HCT116 (cell line): Measurements from ENCODE around the gene CIB1. TPM values are rescaled to one million over a fixed set of nuclear protein-coding genes. Genes with fewer than 3 reads are reported as not detected.

Experiments used
- ATAC-seq: fragments of 200-7000 bp; cut with Tn5 transposase; 2 replicates; pipeline ENCODE4 v1.9.1; 2020; ENCODE audit warnings: mild to moderate bottlenecking, moderate library complexity
- Bru-seq: library from RNA; stranded (reverse); fragments of 400-500 nt; gene quantifications from one replicate; lab custom pipeline; 2021; lab: Mats Ljungman, UMichigan
- BruChase-seq, 2 experiments: library from RNA; stranded (reverse); fragments of 400-500 nt; gene quantifications; one replicate each; lab custom pipeline; 2021; lab: Mats Ljungman, UMichigan
- BruUV-seq: library from RNA; stranded (reverse); fragments of 400-500 nt; replicated peaks from 2 replicates; lab custom pipeline; 2021; lab: Mats Ljungman, UMichigan
- CTCF ChIA-PET: fragments of 300-600 bp; sonication (Branson Sonifier 250); formaldehyde crosslinking; loops from one replicate; lab custom pipeline; 2021; ENCODE audit warnings: antibody characterized with exemption; lab: Charles Lee
- POLR2A ChIA-PET: fragments of 300-600, 350-600 bp; sonication (Branson Sonifier 250); formaldehyde crosslinking; loops from one replicate; lab custom pipeline; 2021; ENCODE audit warnings: antibody characterized with exemption; lab: Charles Lee
- RAD21 ChIA-PET, 2 experiments: fragments of 300-600 bp; sonication (Branson Sonifier 250); formaldehyde crosslinking; loops; one replicate each; lab custom pipeline; 2023; ENCODE audit warnings: low total read pairs in 2 of 2; ENCODE audit not compliant: uncharacterized antibody in 2 of 2, unreplicated experiment in 2 of 2, low non-redundant PET in 1 of 2; lab: Charles Lee
- DNase-seq: peaks from one replicate; pipeline ENCODE4 v3.0.0-alpha.2; 2010; ENCODE audit warnings: low read depth, low spot score
- H2AFZ ChIP-seq: fragments of 200-600 bp; shearing (Covaris generic), sonication (generic); 2 replicates; pipeline ENCODE4 v1.6.1; 2017; ENCODE audit warnings: low read depth, mixed run types, mixed read lengths, antibody characterized with exemption, low read length; ENCODE audit not compliant: poor library complexity, severe bottlenecking
- H3K27ac ChIP-seq: 2 replicates; pipeline ENCODE4 v1.5.1; 2012; ENCODE audit warnings: low read depth, low read length
- H3K27me3 ChIP-seq: fragments of 200-600 bp; sonication (generic); 2 replicates; pipeline ENCODE4 v1.6.1; 2016; ENCODE audit warnings: mixed run types, low read length, mixed read lengths; ENCODE audit not compliant: insufficient read depth
- H3K36me3 ChIP-seq, 2 experiments: fragments of 200-500 bp in 1 of 2; fragments of 200-600 bp in 1 of 2; sonication (Bioruptor generic) in 1 of 2; sonication (generic) in 1 of 2; 2 replicates each; pipeline versions ENCODE4 v1.5.1 to v1.6.1; 2014 to 2016; ENCODE audit warnings: low read length in 2 of 2, inconsistent platforms in 1 of 2, mixed read lengths in 1 of 2, mixed run types in 1 of 2; ENCODE audit not compliant: insufficient read depth in 2 of 2, control insufficient read depth in 1 of 2
- H3K4me1 ChIP-seq, 2 experiments: fragments of 200-600 bp in 1 of 2; sonication (generic) in 1 of 2; 2 replicates each; pipeline versions ENCODE4 v1.5.1 to v1.6.1; 2012 to 2017; ENCODE audit warnings: low read length in 2 of 2, inconsistent platforms in 1 of 2, mild to moderate bottlenecking in 1 of 2, mixed read lengths in 1 of 2, mixed run types in 1 of 2, moderate library complexity in 1 of 2; ENCODE audit not compliant: insufficient read depth in 2 of 2, control insufficient read depth in 1 of 2
- H3K4me2 ChIP-seq: fragments of 200-600 bp; sonication (generic); 2 replicates; pipeline ENCODE4 v1.6.1; 2017; ENCODE audit warnings: mixed run types, low read length, mixed read lengths
- H3K4me3 ChIP-seq, 2 experiments: fragments of 200-600 bp in 1 of 2; sonication (generic) in 1 of 2; replicated peaks in 1 of 2; 2 replicates each; pipeline ENCODE4 v1.5.1; 2011 to 2016; ENCODE audit warnings: low read length in 2 of 2, control low read depth in 1 of 2, low read depth in 1 of 2, mild to moderate bottlenecking in 1 of 2, mixed read lengths in 1 of 2, mixed run types in 1 of 2
- H3K79me2 ChIP-seq: fragments of 200-600 bp; sonication (generic); 2 replicates; pipeline ENCODE4 v1.6.1; 2017; ENCODE audit warnings: mild to moderate bottlenecking, mixed run types, low read length, moderate library complexity, mixed read lengths; ENCODE audit not compliant: insufficient read depth
- H3K9ac ChIP-seq: fragments of 200-600 bp; sonication (generic); 2 replicates; pipeline ENCODE4 v1.6.1; 2016; ENCODE audit warnings: low read length, mixed read lengths
- H3K9me2 ChIP-seq: fragments of 200-600 bp; sonication (generic), shearing (Covaris generic); 2 replicates; pipeline ENCODE4 v1.6.1; 2017; ENCODE audit warnings: mixed run types, mild to moderate bottlenecking, moderate library complexity; ENCODE audit not compliant: insufficient read depth
- H3K9me3 ChIP-seq, 2 experiments: fragments of 200-500 bp in 1 of 2; fragments of 200-600 bp in 1 of 2; sonication (Bioruptor generic) in 1 of 2; sonication (generic) in 1 of 2; 2 replicates each; pipeline ENCODE4 v1.6.1; 2014 to 2017; ENCODE audit warnings: low read length in 2 of 2, mixed read lengths in 2 of 2, inconsistent platforms in 1 of 2, low read depth in 1 of 2, mild to moderate bottlenecking in 1 of 2, mixed run types in 1 of 2, moderate library complexity in 1 of 2; ENCODE audit not compliant: control insufficient read depth in 1 of 2, insufficient read depth in 1 of 2
- H4K20me1 ChIP-seq: fragments of 200-600 bp; sonication (generic), shearing (Covaris generic); 2 replicates; pipeline ENCODE4 v1.6.1; 2017; ENCODE audit warnings: mixed run types, mild to moderate bottlenecking, moderate library complexity; ENCODE audit not compliant: insufficient read depth
- EZH2phosphoT487 ChIP-seq: fragments of 200-600 bp; IDR thresholded peaks from 2 replicates; pipeline ENCODE4 v1.6.1; 2018; ENCODE audit warnings: antibody characterized with exemption, borderline replicate concordance
- FOSL1 ChIP-seq: IDR thresholded peaks from 2 replicates; pipeline ENCODE4 v1.6.1; 2012; ENCODE audit warnings: low read depth
- JUND ChIP-seq: IDR thresholded peaks from 2 replicates; pipeline ENCODE4 v1.6.1; 2012
- POLR2AphosphoS5 ChIP-seq: IDR thresholded peaks from 2 replicates; pipeline ENCODE4 v1.6.1; 2011; ENCODE audit warnings: mild to moderate bottlenecking, low read depth, low read length, moderate library complexity
- YY1 ChIP-seq: IDR thresholded peaks from 2 replicates; pipeline ENCODE4 v1.6.1; 2011; ENCODE audit warnings: low read length, low read depth, moderate library complexity, mild to moderate bottlenecking; ENCODE audit not compliant: insufficient replicate concordance; ENCODE audit errors: extremely low read depth
- ZFX ChIP-seq: fragments of 450-650 bp; IDR thresholded peaks from 2 replicates; pipeline ENCODE4 v1.6.1; 2017
- intact Hi-C: fragments of 100-400 bp; cut with micrococcal nuclease; formaldehyde crosslinking; loops from 2 replicates; pipeline ENCODE4 v1.10.0; 2022
- long read RNA-seq: library from polyadenylated mRNA; unstranded; transcript quantifications from one replicate; pipeline ENCODE4 v2.0.0, GENCODE V29; 2021; ENCODE audit not compliant: unreplicated experiment
- polyA plus RNA-seq: library from polyadenylated mRNA; unstranded; fragments of >200 nt; gene quantifications from 2 replicates; pipeline ENCODE4 v1.2.1, GENCODE V29; 2012; ENCODE audit warnings: missing spikeins
- total RNA-seq: library from RNA; stranded (reverse); gene quantifications from one replicate; pipeline ENCODE4 v1.2.1, GENCODE V29; 2021; ENCODE audit not compliant: unreplicated experiment
- TF ChIP-seq, protein P1 (sequence below), 3 experiments: fragments of 200-600 bp in 1 of 3; sonication (generic) in 1 of 3; IDR thresholded peaks in 2 of 3; conservative IDR thresholded peaks in 1 of 3; 2 replicates each; pipeline ENCODE4 v1.5.1; 2012 to 2017; ENCODE audit warnings: low read depth in 2 of 3, low read length in 2 of 3, antibody characterized with exemption in 1 of 3, borderline replicate concordance in 1 of 3, control low read depth in 1 of 3, mild to moderate bottlenecking in 1 of 3, mixed read lengths in 1 of 3, mixed run types in 1 of 3, moderate library complexity in 1 of 3; ENCODE audit not compliant: insufficient read depth in 1 of 3

Gene CIB1
- total RNA-seq = 92.7 TPM
- polyA plus RNA-seq = 261 and 304 TPM in 2 replicates
- Bru-seq, nascent RNA = percentile 80 among the genes with signal in this experiment
- BruChase-seq, experiment 1, labeled RNA remaining after a 6-hour chase = percentile 94 among the genes with signal in this experiment
- percentile 91 among the genes with signal in this experiment for BruChase-seq, experiment 2, labeled RNA remaining after a 2-hour chase
- long read RNA-seq, transcript CIB1-201 (7 exons, 1,247 nt) = major isoform, 91 of 152 reads
- long read RNA-seq, partial matches to known transcripts = 16 of 152 reads
- long read RNA-seq, other reads (novel, unspliced or antisense) = 43 of 152 reads

DNA sequence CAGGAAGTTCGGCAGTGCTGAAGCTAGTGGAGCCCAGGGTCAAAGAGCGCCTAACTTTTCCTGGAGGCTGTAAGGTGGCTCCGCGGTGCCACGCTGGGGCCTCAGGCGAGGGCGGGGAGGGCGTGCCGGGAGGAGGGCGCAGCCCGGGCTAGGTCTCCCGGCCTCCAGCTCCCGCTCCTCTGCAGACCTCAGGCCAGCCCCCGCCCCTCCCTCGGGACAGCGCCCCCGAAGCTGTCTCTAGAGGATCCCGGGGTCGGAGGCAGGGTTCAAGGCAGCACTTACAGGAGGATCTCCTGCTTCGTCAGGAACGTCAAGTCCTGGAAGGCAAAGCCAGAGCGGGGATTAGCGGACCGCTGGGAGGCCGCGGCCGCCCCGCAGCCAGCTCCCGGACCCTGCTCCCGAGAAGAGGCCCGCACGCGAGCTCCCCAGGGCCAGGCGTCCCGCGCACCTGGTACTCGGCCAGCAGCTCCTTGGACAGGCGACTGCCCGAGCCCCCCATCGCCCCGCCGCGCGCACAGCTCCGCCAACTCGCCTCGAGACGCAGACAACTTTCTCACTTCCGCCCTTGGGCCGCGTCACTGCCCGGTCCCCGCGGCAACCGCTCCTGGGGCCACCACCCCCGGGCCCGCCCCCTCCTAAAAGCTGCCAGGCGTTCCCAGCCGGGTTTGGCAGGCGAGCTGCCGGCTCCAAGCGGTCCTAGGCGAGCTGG is at the start of gene CIB1:
Gene CIB1, minus strand, starts transcription at position 555 of the 709 bp plus-strand sequence. Its CDS starts 56 bp downstream, at position 499.
- H3K9ac ChIP-seq = peak within 1 kb of the TSS; percentile 85
- ChIA-PET CTCF (interaction anchor here (0.6 to 2.7 kb wide), 14 partner anchors 11 to 147 kb away, joined by 3 to 26 read pairs (median 4); partner anchors contain the start of gene TTLL13), RAD21 (interaction anchor here in 1 of 2 experiments (1.3 kb wide), 2 partner anchors 16 to 90 kb away, joined by 3 to 6 read pairs; no protein-coding TSS in a partner anchor), POLR2A (interaction anchor here (0.5 to 1.9 kb wide), 14 partner anchors 11 to 340 kb away, joined by 3 to 9 read pairs (median 4); partner anchors contain the start of genes AP3S2, IDH2 and TTLL13)
- H3K27me3 ChIP-seq = no peaks in the 10 kb centered on the region
- DNase-seq (peak; percentile 92), ATAC-seq (peak; percentile 93)
- H3K27ac ChIP-seq = peak within 1 kb of the TSS; percentile 69
- H3K9me2 ChIP-seq = no peaks in the 10 kb centered on the region
- peak within 1 kb of the TSS; percentile 89 for H3K4me2 ChIP-seq
- no peak within 1 kb of the TSS for H2AFZ ChIP-seq
- TF ChIP-seq, protein P1, sequence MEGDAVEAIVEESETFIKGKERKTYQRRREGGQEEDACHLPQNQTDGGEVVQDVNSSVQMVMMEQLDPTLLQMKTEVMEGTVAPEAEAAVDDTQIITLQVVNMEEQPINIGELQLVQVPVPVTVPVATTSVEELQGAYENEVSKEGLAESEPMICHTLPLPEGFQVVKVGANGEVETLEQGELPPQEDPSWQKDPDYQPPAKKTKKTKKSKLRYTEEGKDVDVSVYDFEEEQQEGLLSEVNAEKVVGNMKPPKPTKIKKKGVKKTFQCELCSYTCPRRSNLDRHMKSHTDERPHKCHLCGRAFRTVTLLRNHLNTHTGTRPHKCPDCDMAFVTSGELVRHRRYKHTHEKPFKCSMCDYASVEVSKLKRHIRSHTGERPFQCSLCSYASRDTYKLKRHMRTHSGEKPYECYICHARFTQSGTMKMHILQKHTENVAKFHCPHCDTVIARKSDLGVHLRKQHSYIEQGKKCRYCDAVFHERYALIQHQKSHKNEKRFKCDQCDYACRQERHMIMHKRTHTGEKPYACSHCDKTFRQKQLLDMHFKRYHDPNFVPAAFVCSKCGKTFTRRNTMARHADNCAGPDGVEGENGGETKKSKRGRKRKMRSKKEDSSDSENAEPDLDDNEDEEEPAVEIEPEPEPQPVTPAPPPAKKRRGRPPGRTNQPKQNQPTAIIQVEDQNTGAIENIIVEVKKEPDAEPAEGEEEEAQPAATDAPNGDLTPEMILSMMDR (IDR thresholded peaks at IDR 0.05 in 2 of 3, conservative IDR thresholded peaks at IDR 0.05 in 1 of 3; ENCODE audit: borderline replicate concordance in 1 of 3, insufficient read depth in 1 of 3, low read depth in 2 of 3, low read length in 2 of 3) = peak in 1 of 3 experiments; percentile 37; a peak in 1 of 6 replicates
- TF ChIP-seq POLR2AphosphoS5 = peak; percentile 66
- TF ChIP-seq YY1 = peak; percentile 36
- no peak for TF ChIP-seq EZH2phosphoT487
- TF ChIP-seq ZFX = peak; percentile 83; the same call in 1 of the 2 replicates
- TF ChIP-seq JUND = no peak
- no peak for TF ChIP-seq FOSL1
- H3K79me2 ChIP-seq = peaks cover 15% of the 10 kb centered on the region
- no peaks in the 10 kb centered on the region for H4K20me1 ChIP-seq
- intact Hi-C loops = no loop called here
- no peaks in the 10 kb centered on the region for H3K9me3 ChIP-seq
- peaks cover 11 to 27% of the 10 kb centered on the region in 2 experiments; a peak in 3 of 4 replicates for H3K36me3 ChIP-seq
- H3K4me1 ChIP-seq = peaks cover 9 to 49% of the 10 kb centered on the region in 2 experiments; a peak in 3 of 4 replicates
- H3K4me3 ChIP-seq = peak within 1 kb of the TSS; percentile 67 to 87
- BruUV-seq = TSS peak; percentile 67
